ENCODE data around the gene KDM1A.

GRCh38 chr1:23102289-23102688 is 83.0 kb downstream of the KDM1A start:
- TF ChIP-seq ELF4 (IDR thresholded peaks at IDR 0.05): no peak
- TF ChIP-seq CTBP1 (IDR thresholded peaks at IDR 0.05; ENCODE audit: borderline replicate concordance): no peak
- no peak for TF ChIP-seq TARDBP (IDR thresholded peaks at IDR 0.05)
- no peak for TF ChIP-seq SP1 (IDR thresholded peaks at IDR 0.05)
- no peak for TF ChIP-seq ARNT (IDR thresholded peaks at IDR 0.05)
